ENCODE results near the gene MARCHF3.
"Not testable (repeated sequence)": the region's sequence is repeated elsewhere in the genome, so short reads cannot be mapped to it uniquely, and the experiment has no call there.

MARCHF3 gene

DNA sequence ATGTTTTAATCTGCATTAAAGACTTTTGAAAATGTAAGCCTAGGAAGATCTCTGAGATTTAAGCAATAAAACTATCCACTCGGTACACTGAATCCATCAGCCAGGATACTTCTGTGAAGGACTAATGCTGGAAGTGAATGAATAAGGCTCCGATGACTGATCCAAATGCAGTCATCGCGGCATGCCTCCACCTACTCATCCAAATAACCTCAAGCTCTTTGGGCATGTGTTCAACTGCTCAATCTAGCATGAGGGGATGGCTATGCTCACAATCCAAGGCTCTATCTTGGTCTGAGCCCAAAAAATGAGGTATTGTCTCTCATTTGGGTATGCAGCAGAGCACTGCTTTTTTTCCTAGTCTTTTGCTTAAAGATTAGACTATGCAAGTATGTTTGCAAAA is 19.2 kb downstream of the MARCHF3 start:
- peak; percentile 61 for DNase-seq

DNA sequence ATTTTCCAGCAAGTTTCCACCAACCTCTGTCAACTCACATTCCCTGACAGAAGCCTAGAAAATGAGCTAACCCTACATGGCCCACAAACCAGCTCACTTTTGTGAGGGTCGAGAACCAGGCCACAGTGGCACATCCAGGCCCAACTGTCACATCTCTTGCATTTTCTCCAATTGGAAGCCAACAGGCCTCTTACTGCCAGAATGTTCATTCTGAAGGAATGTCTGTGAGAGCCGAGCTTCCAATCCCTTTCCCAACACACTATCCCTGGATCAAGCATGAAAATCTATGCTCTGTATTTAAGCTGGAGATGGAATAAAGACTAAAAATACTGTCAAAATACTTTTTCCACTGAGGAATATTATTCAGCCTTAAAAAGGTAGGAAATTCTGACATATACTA is 20.0 kb downstream of the MARCHF3 start:
- DNase-seq: no peak

DNA sequence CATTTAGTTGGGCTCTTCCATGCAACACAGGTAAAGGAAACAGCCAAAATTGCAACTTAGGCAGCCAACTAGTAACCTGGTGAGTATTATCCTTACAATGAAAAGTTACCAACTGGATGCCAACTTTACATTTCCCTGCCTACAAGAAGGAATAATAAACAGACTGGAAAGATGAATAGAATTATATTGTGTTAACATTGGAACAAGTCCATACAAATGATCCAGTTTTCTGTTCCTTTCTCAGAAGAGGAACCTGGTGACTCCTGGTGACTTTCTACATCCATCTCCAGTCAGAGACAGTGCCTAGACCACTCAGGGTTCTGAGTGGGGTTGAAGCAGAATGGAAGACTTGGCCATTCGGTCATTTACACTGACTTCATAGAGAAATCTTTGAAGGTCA is 20.6 kb downstream of the MARCHF3 start:
- peak; percentile 15 for DNase-seq

DNA sequence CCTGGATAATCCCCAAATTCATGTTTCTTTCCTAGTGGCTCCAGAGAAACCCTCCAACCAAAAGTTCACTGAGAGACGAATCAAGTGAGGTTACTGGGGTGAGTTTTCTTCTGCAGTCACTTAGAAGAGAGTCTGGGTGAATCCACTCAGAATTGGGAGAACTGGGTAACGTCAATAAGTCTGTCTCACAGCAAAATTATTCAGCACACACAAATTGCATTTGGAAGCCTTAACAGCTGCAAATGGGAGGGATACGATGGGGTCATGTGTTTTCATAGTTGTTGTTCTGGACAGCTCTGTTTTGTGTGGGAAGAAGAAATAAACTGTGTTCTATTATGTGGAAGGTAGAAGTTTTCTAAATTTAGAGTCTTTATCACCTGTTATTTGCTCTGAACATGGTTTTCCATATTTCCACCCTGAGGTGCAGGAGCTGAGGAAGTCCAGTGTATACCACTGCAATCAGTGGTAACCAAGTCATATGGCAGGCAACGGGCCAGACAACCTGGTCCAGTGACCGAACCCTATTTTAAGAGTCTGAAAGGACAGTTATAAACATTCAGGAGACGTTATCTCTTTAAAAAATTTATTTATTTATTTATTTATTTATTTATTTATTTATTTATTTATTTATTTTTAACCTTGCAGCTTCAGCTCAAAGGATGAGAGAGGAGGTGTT is 21.9 kb downstream of the MARCHF3 start:
- no peak for DNase-seq

DNA sequence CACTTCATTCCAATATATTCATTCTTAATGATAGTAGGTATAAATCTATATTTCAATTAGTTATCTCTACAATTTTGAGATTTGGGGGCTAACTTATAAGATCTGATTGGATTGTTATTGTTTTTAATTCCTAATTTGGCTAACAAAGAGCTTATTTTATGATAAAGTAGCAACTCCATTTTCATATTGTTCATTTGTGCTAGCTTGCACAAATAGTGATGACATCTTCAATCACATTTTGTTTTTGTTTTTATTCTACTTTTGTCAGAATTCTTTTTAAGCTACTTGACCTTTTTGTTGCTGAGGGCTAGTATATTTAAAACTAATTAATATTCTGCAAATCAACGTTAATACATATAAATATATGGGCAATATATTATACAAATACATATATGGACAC is 22.8 kb downstream of the MARCHF3 start:
- DNase-seq: no peak

DNA sequence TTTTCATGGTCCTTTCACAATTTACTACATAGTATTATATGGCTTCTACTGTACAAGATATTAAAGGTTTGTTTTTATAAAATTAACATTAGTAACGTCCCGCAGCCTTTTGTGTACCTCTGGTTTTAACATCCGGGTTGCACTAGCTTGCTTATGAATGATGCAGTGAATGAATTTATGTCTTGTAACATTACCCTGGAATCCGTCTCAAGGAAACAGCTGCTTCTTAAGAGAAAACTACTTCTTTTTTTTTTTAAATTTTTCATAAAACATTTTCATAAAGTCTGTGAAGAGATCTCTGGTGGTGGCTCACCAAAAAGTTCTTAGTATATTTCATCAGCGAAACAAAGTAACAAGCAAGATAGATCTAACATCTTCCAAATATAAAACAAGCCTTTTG is 23.6 kb downstream of the MARCHF3 start:
- no peak for DNase-seq

DNA sequence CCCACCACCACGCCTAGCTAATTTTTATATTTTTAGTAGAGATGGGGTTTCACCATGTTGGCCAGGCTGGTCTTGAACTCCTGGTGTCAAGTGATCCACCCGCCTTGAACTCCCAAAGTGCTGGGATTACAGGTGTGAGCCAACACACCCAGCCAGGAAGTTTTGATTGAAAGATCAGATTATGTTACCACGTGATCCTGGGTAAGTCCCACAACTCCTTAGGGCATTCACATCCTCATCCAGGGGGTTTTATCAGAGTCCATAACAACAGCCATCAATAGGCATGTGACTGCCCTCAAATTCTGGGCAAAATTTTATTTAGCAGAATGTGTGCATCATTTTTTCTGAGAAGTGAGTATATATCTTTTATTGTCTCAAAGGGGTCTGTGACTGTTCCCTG is 25.1 kb downstream of the MARCHF3 start:
- DNase-seq: not testable (repeated sequence)

DNA sequence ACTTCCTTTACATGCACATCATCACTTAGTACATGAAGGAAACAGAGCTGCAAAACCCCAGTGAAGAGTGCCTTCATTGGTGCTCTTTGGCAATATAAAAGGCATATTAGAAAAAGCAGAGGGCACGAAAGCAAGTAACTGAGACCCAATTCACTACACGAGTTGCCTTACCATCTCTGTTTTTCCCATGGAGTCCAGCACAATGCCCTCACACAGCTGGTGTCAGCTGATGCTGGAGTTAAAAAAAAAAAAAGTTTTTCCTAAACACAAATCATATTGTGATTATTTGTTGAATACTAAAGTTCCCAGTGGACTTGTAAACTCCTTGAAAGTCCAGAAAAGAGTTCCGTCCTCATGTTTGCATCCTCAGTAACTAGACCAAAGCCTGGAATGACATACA is 25.6 kb downstream of the MARCHF3 start:
- DNase-seq: no peak

DNA sequence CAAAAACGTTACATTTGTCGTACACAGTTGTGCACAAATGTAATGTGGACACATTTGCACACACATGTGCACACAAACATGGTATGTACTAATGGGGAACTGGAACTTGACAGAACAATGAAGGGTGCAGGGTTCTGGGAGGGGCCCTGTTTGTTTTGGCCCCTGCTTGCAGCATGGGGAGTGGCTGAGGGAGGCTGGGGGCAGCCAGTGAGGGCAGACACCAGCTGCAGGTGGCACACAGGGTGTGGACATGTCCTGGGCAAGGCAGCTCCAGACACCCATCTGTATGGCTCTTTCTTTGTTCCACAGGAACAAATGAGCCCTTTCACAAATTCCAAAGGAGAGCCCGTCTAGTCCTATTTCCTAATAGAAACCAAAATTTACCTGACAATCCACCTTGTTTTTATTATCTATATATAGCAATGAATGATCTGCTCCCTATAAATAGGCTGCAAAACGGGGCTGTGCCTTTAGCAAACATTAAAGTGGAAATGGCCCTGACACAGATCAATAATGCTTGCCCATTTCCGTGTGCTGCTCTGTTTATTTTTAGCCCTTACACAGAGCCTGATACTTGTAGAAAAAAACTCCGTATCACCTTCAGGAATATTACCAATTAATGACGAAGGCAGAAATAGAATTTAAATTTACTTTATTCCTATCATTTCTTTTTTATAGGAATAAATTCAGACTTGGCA is 26.4 kb downstream of the MARCHF3 start:
- DNase-seq: no peak

DNA sequence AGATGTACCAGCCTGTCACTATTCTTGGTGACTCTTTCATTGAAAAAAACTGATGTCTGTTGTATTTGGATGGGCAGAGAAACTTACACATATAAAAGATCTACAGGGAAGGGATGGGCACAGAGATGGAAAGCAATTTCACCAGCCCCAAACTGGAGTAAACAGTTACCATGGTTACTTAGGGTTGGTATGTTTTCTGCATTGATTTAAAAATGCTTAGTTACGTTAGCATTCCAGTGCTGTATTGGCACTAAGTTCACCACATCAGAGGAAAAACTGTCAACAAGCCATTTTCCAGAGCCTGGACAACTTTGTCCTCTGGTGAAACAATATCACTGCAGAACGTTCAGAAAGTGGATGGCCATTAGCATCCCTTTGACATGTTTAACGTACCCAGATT is 28.0 kb downstream of the MARCHF3 start:
- no peak for DNase-seq

DNA sequence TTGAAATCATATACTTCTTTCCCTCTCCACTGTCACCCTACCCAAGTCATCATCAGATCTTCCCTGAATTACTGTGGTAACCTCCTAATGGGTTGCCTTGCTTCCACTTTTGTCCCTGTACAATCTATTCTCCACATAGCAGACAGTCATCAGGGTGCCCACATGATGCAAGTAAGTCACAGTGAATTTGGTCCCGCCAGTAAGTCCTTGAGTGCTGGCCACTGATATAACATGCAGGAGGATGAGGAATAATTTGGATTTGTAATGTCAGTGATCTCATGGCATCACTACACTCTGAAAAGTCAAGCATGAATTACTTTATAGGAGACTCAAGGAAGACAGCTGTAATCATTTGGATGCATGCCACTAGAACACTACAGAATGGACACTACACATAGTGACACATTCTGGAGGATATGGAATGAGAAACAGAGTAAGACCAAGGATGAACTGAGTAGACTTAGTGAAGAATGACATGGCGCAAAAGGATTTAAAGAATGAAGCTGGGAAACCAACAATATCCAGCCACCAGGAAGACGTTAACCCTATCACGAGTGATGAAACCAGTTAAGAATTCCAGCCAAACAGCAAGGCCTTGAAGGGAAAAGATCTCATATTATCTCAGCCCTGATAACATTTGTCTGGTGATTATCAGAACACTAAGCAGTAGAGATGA is 28.6 kb downstream of the MARCHF3 start:
- no peak for DNase-seq

DNA sequence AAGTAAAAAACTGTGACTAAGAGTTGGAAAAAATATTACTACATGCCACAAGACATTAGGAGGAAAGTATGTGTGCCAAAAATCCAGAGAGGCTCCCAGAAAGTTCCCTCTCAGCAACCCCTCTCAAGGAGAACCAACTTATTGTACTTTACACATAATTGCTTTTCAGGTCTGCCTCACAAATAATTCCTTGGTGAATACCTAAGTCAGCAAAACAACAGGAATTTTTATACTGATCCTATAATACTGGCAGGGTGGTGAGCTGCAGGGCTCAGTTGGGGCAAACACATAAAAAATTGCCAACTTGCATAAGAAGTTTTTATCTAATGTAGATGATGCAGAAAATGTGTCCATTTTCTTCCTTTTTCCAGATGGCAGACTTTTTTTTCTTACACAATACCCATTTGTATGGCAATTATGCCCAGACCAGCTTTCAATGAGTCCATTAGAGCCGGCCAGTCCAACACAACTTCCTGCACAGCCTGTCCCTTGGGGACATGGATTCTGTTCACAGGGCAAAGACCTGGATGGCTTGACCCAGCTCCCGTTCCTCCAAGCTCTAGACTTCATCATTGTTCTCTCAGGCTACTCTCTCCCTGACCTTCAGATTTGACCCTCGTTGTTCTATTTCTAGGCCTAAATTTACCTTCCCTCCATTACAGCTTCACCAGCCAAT is 31.3 kb downstream of the MARCHF3 start:
- DNase-seq: no peak

DNA sequence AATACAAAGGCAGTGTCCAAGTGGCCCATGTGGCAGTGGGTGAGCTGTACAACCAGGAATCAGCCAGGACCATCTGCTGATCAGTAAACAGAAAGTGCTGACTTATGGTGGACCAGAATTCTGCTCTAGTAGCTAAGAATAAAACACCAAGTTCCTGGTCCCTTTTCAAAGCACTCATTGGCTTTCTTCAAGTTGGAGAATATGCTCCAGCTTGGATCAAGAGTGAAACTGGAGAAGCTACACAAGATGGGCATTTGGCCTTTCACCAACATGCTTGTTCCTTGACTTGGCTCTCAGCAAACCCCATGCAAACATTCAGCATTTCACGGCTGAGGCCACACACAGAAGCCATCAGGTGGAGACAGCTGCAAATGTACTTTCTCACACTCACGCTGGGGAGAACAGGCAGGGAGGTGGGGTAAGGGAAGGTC is 32.1 kb downstream of the MARCHF3 start:
- no peak for DNase-seq

DNA sequence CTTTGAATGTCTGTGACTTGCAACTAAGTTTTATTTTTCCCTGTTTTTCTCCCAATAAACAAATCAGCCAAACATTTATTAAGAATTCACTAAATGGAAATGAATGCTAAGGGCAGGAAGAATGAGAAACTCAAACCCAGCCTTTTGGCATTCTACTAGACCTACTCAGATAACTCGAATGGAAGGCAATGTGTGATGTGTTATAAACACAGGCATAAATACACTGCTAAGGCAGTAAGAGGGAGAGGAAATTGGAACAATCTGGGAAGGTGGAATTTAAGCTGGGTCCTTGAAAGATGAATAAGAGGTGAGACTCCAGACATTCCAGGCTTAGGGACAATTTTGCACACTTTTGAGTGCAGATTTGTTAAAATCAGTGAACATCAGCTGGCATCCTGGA is 34.7 kb downstream of the MARCHF3 start:
- DNase-seq: no peak

DNA sequence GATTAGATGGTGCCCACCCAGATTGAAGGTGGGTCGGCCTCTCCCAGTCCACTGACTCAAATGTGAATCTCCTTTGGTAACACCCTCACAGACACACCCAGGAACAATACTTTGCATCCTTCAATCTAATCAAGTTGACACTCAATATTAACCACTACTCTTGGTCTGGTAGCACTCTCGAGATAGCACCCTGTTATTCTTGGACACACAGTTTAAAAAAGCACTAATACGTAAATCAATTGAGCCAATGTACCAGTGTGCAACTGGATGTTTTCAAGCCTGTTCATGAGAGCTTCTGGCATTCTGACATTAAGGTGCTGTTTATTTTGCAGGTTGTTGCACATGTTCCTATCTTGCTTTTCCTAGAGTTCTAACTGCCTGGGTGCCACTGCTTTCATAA is 35.3 kb downstream of the MARCHF3 start:
- DNase-seq: no peak

DNA sequence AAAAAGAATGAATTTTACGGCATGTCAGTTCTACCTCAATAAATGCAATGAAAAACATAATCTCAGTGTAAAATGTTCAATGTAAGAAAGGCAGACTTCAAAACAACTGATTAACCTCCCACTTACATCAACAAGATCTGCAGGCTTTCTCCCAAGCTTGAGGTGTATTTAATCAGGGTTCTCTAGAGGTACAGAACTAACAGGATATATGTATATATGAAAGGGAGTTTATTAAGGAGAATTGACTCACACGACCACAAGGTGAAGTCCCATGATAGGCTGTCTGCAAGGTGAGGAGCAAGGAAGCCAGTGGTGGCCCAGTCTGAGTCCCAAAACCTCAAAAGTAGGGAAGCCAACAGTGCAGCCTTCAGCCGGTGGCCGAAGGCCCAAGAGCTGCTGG is 35.9 kb downstream of the MARCHF3 start:
- no peak for DNase-seq

DNA sequence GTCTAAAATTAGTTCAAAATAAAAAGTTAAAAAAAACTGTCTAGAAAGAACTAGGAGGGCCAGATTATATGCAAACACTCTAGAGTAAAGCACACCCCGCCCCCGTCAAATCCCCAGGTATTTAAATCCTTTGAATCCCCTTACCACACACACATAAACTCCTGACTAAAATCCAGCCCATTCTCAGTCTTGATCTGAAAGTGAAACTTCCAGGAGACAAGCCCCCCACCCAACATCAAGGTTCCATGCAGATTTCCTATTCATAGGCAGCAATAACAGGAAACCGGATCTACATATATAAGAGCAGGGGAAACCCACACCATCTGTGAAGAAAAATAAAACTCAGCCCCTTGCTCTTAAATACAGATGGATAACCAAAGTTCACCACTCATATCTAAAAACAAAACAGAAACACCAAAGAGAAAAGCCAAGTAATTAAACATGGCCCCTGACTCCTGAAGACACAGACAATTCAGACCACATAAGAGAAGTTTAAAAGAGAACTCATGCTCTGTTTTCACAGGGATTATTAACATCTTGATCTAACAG is 42.3 kb downstream of the MARCHF3 start:
- no peak for DNase-seq

DNA sequence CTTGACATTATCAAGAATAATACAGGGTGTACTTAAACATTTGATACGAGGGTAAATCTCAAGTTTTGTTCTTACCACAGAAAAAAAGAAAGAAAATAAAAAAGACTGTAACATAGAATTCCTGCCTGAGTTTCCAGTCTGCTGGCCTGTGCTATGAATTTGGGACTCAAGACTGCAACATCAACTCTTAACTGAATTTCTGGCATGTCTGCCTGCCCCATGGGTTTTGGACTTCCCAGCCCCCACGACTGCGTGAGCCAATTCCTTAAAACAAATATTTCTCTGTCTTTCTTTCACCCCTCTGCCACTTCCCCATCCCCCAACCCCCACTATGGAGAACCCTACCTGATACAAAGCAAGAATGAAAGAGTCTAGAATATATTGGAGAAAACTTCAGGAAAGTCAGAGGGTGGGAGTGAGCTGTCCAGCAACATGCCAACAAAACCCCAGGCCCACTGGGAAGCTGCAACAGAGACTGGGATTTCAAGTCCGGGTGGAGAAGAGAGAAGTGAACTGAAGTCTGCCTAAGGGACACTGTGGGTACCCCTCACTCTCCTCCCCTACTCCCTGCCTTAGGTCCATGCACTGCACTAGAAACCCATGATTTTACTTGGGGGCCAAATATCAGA is 43.0 kb downstream of the MARCHF3 start:
- DNase-seq: no peak

DNA sequence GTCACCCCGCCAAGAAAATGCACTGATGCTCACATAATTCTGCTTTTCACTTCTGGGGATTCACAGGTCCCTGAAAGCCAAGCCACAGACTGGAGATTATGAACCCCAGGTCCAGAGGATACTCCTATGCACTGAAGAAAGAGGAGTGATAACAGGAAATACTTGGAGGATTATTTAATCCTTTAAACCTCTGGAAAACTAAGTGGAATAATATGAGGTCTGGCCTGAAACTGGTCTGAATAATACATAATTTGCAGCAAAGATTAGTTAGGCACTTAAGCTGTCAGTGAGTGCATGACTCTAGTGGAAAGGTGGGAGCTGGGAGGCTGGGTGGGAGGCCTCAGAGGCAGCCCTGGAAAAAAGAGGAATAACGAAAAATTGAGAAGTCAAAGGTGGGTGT is 45.7 kb downstream of the MARCHF3 start:
- no peak for DNase-seq

DNA sequence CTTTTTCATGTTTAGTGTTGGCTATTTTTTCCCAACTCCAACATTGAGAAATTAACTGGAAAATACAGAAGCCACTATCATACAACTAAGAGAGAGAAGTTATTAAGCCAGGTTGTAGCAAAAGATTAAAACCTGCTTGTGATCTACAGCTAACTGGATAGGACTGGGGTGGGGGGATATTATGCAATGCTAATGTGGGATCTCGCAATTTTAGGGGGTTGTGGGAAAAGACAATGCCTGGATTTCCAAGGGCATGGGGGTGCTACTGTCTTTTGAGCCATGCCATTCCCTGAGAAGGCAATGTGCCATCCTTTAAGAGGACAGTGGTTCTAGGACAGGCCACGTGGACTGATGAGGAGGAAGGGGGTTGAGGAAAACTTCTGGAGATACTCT is 46.5 kb downstream of the MARCHF3 start:
- no peak for DNase-seq

DNA sequence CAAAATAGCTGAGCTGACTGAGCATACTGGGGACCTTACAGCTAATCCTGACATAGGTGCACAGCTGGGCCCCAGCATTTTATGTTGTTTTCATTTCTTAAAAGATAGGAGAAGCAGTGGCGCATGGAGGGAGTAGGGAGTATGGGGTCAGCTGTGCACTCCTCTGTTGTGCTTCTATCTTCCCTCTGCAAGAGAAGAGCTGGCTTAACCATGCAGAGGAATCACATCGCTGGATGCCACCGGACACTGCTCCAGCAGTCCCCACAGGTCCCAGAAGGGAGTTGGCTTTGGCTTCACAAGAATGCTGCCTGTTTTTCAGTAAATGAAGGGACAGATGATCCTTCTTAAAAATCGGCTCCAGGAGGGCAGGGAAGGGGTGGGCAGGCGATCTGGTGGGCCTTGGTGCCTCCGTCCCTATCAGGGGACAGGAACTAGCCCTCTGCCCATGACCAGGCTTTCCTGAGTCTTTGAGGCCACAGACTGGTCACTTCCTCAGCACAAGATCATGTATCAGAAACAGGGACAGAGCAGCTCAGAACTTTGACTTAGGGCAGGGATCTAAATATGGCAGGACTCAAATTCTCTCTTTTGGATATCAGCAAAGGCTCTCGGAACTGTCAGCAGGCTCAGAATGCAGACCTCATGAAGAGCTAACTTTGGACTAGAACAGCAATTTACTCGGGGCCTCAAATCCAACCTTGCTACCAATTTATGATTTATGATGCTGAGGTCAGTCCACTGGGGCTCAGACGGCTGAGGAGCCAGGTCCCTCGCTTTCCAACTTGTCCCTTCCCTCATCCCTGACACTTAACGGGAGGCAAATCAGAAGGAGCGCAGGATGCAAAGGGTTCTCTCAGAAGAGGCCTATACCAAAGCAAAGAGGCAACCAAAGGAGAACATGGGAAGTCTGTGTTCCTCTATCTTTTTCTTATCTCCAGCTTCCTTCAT is 47.2 kb downstream of the MARCHF3 start:
- no peak for DNase-seq

DNA sequence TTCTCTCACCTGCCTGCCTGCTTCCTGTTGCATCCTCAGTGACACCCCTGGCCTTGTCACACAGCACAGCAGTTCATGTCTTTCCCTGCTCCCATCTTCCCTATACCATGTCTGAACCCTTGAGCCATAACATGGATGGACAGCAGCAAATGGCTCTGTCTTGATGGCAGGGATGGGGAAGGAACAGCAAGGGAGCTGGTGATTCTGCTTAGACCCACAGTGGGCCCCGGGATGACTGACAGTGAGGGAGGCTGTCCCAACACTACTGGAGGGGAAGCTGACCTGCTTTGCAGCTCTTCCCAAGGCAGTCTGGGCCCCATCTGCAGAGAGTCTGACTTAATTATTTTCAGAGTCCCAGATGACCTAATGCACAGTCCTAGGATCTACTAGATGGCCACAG is 48.2 kb downstream of the MARCHF3 start:
- no peak for DNase-seq
